Gastrocnemius medialis (tissue), 4 donors: ENCODE measurements around the gene MARCHF2. TPM values are rescaled to one million over a fixed set of nuclear protein-coding genes. Genes with fewer than 3 reads are reported as not detected.

Experiments
- ATAC-seq, 2 donors: fragments of 150-250 bp; one replicate each; pipeline ENCODE4 v1.9.1; 2016
- DNase-seq, 2 donors: peaks; one replicate each; pipeline ENCODE4 v3.0.0-alpha.2; 2019
- H3K27ac ChIP-seq, 4 donors: fragments of 200-600 bp; sonication (generic); 1 replicate in 1 of 4; 2 replicates in 3 of 4; pipeline ENCODE4 v1.5.1; 2016 to 2018; ENCODE audit warnings: mild to moderate bottlenecking in 2 of 4, moderate library complexity in 1 of 4
- H3K27me3 ChIP-seq, 3 donors: fragments of 200-600 bp; sonication (generic) in 2 of 3; 1 replicate in 1 of 3; 2 replicates in 2 of 3; pipeline versions ENCODE4 v1.5.1 to v1.6.0; 2016 to 2019; ENCODE audit warnings: mild to moderate bottlenecking in 1 of 3, moderate library complexity in 1 of 3
- H3K36me3 ChIP-seq, 2 donors: fragments of 200-600 bp; sonication (generic) in 1 of 2; one replicate each; pipeline ENCODE4 v1.5.1; 2017 to 2018
- H3K4me1 ChIP-seq, 2 donors: fragments of 200-600 bp; sonication (generic) in 1 of 2; one replicate each; pipeline ENCODE4 v1.5.1; 2016 to 2017; ENCODE audit warnings: mild to moderate bottlenecking in 2 of 2
- H3K4me3 ChIP-seq, 4 donors: fragments of 200-600 bp; sonication (generic) in 3 of 4; 1 replicate in 1 of 4; 2 replicates in 3 of 4; pipeline ENCODE4 v1.5.1; 2016 to 2019; ENCODE audit warnings: mild to moderate bottlenecking in 2 of 4
- H3K9me3 ChIP-seq, 3 donors: fragments of 200-600 bp; sonication (generic) in 2 of 3; 1 replicate in 1 of 3; 2 replicates in 2 of 3; pipeline ENCODE4 v1.5.1; 2016 to 2019
- POLR2A ChIP-seq, 2 donors: fragments of 450-650 bp; IDR thresholded peaks; one replicate each; pipeline ENCODE4 v1.6.1; 2017; ENCODE audit warnings: antibody characterized with exemption in 2 of 2, mild to moderate bottlenecking in 2 of 2, moderate library complexity in 2 of 2
- in situ Hi-C, 4 donors: fragments of 200-750 bp; cut with MboI; loops; one replicate each; pipeline versions ENCODE4 v1.15.0 to v1.8.0; 2017; ENCODE audit warnings: low sequenced_read_pairs in 4 of 4
- intact Hi-C: fragments of 100-400 bp; cut with DNase I; formaldehyde crosslinking; loops from one replicate; pipeline ENCODE4 v1.15.1; 2023; ENCODE audit warnings: low total_unique reads
- total RNA-seq, 4 donors: library from RNA; depleted of rRNA; stranded (reverse); fragments of >200 nt; gene quantifications; one replicate each; pipeline versions ENCODE4 v1.1.0 to v1.2.3, GENCODE V29; 2016
- TF ChIP-seq, protein P1 (sequence below), 5 experiments: fragments of 450-650 bp in 3 of 5; fragments of 200-600 bp in 2 of 5; sonication (generic) in 2 of 5; IDR thresholded peaks in 4 of 5; conservative IDR thresholded peaks in 1 of 5; 1 replicate in 4 of 5; 2 replicates in 1 of 5; pipeline ENCODE4 v1.5.1; 2016 to 2019; ENCODE audit warnings: antibody characterized with exemption in 5 of 5, mild to moderate bottlenecking in 3 of 5, moderate library complexity in 3 of 5

Gene MARCHF2
- total RNA-seq, 4 donors from 2014 or later: 173 to 183 (median 176) TPM

DNA sequence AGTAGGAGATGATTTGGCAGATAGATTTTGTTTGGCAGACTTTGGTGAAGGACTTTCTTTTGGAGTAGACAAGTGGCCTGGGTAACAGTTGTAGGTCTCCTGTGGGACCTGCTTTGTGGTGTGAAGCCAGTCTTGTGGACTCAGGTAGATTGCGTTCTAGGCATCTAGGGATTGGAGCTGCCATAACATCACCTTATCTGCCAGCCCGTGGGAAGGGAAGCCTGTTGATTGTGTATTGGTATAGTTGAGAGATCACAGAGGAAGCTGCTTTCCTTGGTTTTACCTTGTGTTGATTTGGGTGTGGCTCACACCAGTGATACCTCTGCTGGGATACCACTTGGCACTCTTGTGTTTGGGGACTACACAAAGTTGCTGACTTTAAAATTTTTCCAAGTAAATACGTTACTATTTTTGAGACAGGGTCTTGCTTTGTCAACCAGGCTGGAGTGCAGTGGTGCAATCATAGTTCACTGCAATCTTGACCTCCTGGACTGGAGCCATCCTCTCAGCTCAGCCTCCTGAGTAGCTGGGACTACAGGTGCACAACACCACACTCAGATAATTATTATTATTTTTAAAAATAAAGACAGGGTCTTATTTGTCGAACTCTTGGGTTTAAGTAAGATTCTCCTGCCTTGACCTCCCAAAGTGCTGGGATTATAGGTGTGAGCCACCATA lies 39.5 kb downstream of the MARCHF2 start:
- Histone ChIP-seq H3K4me3 (no peak overlapping the region), H3K4me1 (peaks cover 93 to 94% of the 10 kb centered on the region in 2 donors), H3K27ac (peak overlapping the region; percentile 35 to 74 (median 64)), H3K36me3 (peaks cover 0 to 5% of the 10 kb centered on the region in 2 donors), H3K27me3 (no peaks in the 10 kb centered on the region), H3K9me3 (no peaks in the 10 kb centered on the region)
- intact Hi-C loops: no loop called here
- ATAC-seq: peak in 1 of 2 donors; percentile 42
- TF ChIP-seq, protein P1, sequence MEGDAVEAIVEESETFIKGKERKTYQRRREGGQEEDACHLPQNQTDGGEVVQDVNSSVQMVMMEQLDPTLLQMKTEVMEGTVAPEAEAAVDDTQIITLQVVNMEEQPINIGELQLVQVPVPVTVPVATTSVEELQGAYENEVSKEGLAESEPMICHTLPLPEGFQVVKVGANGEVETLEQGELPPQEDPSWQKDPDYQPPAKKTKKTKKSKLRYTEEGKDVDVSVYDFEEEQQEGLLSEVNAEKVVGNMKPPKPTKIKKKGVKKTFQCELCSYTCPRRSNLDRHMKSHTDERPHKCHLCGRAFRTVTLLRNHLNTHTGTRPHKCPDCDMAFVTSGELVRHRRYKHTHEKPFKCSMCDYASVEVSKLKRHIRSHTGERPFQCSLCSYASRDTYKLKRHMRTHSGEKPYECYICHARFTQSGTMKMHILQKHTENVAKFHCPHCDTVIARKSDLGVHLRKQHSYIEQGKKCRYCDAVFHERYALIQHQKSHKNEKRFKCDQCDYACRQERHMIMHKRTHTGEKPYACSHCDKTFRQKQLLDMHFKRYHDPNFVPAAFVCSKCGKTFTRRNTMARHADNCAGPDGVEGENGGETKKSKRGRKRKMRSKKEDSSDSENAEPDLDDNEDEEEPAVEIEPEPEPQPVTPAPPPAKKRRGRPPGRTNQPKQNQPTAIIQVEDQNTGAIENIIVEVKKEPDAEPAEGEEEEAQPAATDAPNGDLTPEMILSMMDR (IDR thresholded peaks at IDR 0.05 in 4 of 5, conservative IDR thresholded peaks at IDR 0.05 in 1 of 5): no peak
- no peak for TF ChIP-seq POLR2A (IDR thresholded peaks at IDR 0.05)
- DNase-seq: peak in 1 of 2 donors; percentile 36
- in situ Hi-C loops: no loop called here

DNA sequence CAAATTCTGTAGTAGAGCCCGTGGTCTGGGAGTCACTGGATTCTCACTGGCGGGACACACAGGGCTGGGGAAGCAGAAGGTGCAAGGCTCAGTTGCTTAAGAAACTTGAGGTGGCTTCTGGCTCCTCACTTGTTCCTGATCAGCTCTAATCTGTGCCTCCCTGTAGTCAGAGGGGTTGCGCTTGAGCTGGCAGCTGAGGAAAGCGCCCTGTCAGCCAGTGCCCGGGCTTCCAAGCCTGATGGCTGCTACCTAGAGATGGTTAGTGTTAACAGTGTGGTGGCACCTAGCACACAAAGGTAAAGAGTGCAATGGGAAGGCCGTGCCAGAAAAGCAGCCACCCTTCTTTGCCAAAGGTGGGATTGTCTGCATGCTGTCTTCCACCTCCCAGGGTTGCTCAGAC lies 40.5 kb downstream of the MARCHF2 start:
- Histone ChIP-seq H3K4me3 (no peak overlapping the region), H3K4me1 (peaks cover 93 to 94% of the 10 kb centered on the region in 2 donors), H3K9me3 (no peaks in the 10 kb centered on the region), H3K27me3 (no peaks in the 10 kb centered on the region), H3K27ac (peak overlapping the region; percentile 31 to 74 (median 45)), H3K36me3 (peaks cover 0 to 5% of the 10 kb centered on the region in 2 donors)
- no peak for TF ChIP-seq POLR2A (IDR thresholded peaks at IDR 0.05)
- TF ChIP-seq, protein P1 (IDR thresholded peaks at IDR 0.05 in 4 of 5, conservative IDR thresholded peaks at IDR 0.05 in 1 of 5): no peak
- in situ Hi-C loops (no loop called here), intact Hi-C loops (no loop called here)
- no peak for DNase-seq
- ATAC-seq: no peak

DNA sequence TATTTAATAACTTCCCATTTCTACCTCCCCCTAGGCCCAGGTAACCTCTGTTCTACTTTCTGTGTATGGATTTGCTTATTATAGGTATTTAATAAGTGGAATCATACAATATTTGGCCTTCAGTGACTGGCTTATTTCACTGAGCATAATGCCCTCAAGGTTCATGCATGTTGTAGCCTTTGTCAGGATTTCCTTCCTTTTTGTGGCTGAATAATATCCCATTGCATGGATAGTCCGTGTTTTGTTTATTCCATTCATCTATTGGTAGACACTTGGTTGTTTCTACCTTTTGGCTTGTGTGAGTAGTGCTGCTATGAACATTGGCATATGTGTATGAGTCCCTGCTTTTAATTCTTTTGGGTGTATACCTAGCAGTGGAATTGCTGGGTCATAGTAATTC lies 41.1 kb downstream of the MARCHF2 start:
- DNase-seq (no peak), ATAC-seq (no peak)
- Histone ChIP-seq H3K27me3 (no peaks in the 10 kb centered on the region), H3K27ac (peak overlapping the region in 3 of 4 donors; percentile 31 to 74 (median 35)), H3K36me3 (peaks cover 0 to 5% of the 10 kb centered on the region in 2 donors), H3K9me3 (no peaks in the 10 kb centered on the region), H3K4me3 (no peak overlapping the region), H3K4me1 (peaks cover 93 to 94% of the 10 kb centered on the region in 2 donors)
- intact Hi-C loops (no loop called here), in situ Hi-C loops (no loop called here)
- TF ChIP-seq, protein P1 (IDR thresholded peaks at IDR 0.05 in 4 of 5, conservative IDR thresholded peaks at IDR 0.05 in 1 of 5): no peak
- no peak for TF ChIP-seq POLR2A (IDR thresholded peaks at IDR 0.05)

GRCh38 chr19:8455018-8455417 lies 41.9 kb downstream of the MARCHF2 start:
- in situ Hi-C loops: no loop called here
- Histone ChIP-seq H3K27ac (peak overlapping the region in 3 of 4 donors; percentile 31 to 74 (median 47)), H3K4me3 (no peak overlapping the region), H3K9me3 (no peaks in the 10 kb centered on the region), H3K36me3 (peaks cover 0 to 5% of the 10 kb centered on the region in 2 donors), H3K27me3 (no peaks in the 10 kb centered on the region), H3K4me1 (peaks cover 96 to 98% of the 10 kb centered on the region in 2 donors)
- intact Hi-C loops: no loop called here
- ATAC-seq: no peak
- TF ChIP-seq POLR2A (IDR thresholded peaks at IDR 0.05): no peak
- TF ChIP-seq, protein P1 (IDR thresholded peaks at IDR 0.05 in 4 of 5, conservative IDR thresholded peaks at IDR 0.05 in 1 of 5): no peak
- no peak for DNase-seq
